GM12878 (cell line): Measurements from ENCODE around the gene SLC50A1. TPM values are rescaled to one million over a fixed set of nuclear protein-coding genes. Genes with fewer than 3 reads are reported as not detected.

Source experiments
- ATAC-seq: fragments of 200-7000 bp; cut with Tn5 transposase; 3 replicates; pipeline ENCODE4 v1.9.1; 2020; ENCODE audit warnings: mild to moderate bottlenecking, moderate library complexity
- BruUV-seq: library from RNA; stranded (reverse); fragments of 400-500 nt; replicated peaks from 2 replicates; lab custom pipeline; 2021; lab: Mats Ljungman, UMichigan
- CTCF ChIA-PET: fragments of 300-600 bp; sonication (Branson Sonifier 250); formaldehyde crosslinking; extraction: SDS; loops from one replicate; lab custom pipeline; 2021; ENCODE audit warnings: inconsistent platforms; lab: Yijun Ruan, JAX
- POLR2A ChIA-PET: fragments of 350-600 bp; formaldehyde crosslinking; extraction: SDS; loops from one replicate; lab custom pipeline; 2021; ENCODE audit warnings: inconsistent platforms; lab: Charles Lee
- RAD21 ChIA-PET: fragments of 300-600 bp; sonication (Branson Sonifier 250); formaldehyde crosslinking; loops from one replicate; lab custom pipeline; 2023; ENCODE audit warnings: antibody characterized with exemption; ENCODE audit not compliant: unreplicated experiment; lab: Charles Lee
- SMC1A ChIA-PET: fragments of 300-600 bp; sonication (Branson Sonifier 250); formaldehyde crosslinking; loops from one replicate; lab custom pipeline; 2023; ENCODE audit not compliant: unreplicated experiment, uncharacterized antibody; lab: Charles Lee
- DNase-seq: peaks from one replicate; pipeline ENCODE4 v3.0.0-alpha.2; 2011; ENCODE audit warnings: low read depth, low spot score
- FAIRE-seq: peaks from 3 replicates; lab custom pipeline; 2011; peaks lifted over from hg19 to GRCh38; lab: Jason Lieb, UNC
- H2AFZ ChIP-seq: 2 replicates; pipeline ENCODE4 v1.6.0; 2011; ENCODE audit warnings: low read depth, low read length, control low read depth; ENCODE audit not compliant: control insufficient read depth
- H3K27ac ChIP-seq: 2 replicates; pipeline ENCODE4 v1.5.1; 2011; ENCODE audit warnings: control low read depth; ENCODE audit not compliant: control insufficient read depth, insufficient read depth
- H3K27me3 ChIP-seq, 2 experiments: replicated peaks in 1 of 2; 2 replicates each; pipeline versions ENCODE4 v1.6.0 to v1.6.1; 2011; ENCODE audit warnings: low read length in 1 of 2; ENCODE audit not compliant: control insufficient read depth in 2 of 2, insufficient read depth in 2 of 2
- H3K36me3 ChIP-seq, 2 experiments: 2 replicates each; pipeline ENCODE4 v1.5.1; 2011; ENCODE audit warnings: low read length in 1 of 2; ENCODE audit not compliant: control insufficient read depth in 2 of 2, insufficient read depth in 2 of 2
- H3K4me1 ChIP-seq: 2 replicates; pipeline ENCODE4 v1.6.1; 2011; ENCODE audit warnings: mild to moderate bottlenecking, low read length, moderate library complexity, mixed read lengths; ENCODE audit not compliant: control insufficient read depth, insufficient read depth
- H3K4me2 ChIP-seq: 2 replicates; pipeline ENCODE4 v1.6.0; 2011; ENCODE audit warnings: control low read depth; ENCODE audit not compliant: control insufficient read depth, insufficient read depth
- H3K4me3 ChIP-seq: fragments of 200-600 bp; sonication (generic); 2 replicates; pipeline ENCODE4 v1.5.1; 2016
- H3K79me2 ChIP-seq: 2 replicates; pipeline ENCODE4 v1.6.0; 2011; ENCODE audit warnings: low read length; ENCODE audit not compliant: control insufficient read depth, insufficient read depth
- H3K9ac ChIP-seq: 2 replicates; pipeline ENCODE4 v1.8.0; 2011; ENCODE audit warnings: low read length, control low read depth, mixed read lengths; ENCODE audit not compliant: control insufficient read depth, insufficient read depth
- H3K9me3 ChIP-seq: replicated peaks from 3 replicates; pipeline ENCODE4 v1.5.1; 2011; ENCODE audit warnings: mild to moderate bottlenecking, low read length; ENCODE audit not compliant: control insufficient read depth, insufficient read depth
- H4K20me1 ChIP-seq: 2 replicates; pipeline ENCODE4 v1.6.0; 2011; ENCODE audit not compliant: control insufficient read depth, insufficient read depth
- EGR1 ChIP-seq, 2 experiments: IDR thresholded peaks; 1 replicate in 1 of 2; 2 replicates in 1 of 2; pipeline ENCODE4 v1.6.1; 2011 to 2012; ENCODE audit warnings: low read depth in 2 of 2, low read length in 2 of 2, borderline replicate concordance in 1 of 2, mild to moderate bottlenecking in 1 of 2, moderate library complexity in 1 of 2
- MEF2B ChIP-seq: fragments of 450-650 bp; IDR thresholded peaks from 2 replicates; pipeline ENCODE4 v1.6.1; 2018; ENCODE audit warnings: mild to moderate bottlenecking, moderate library complexity; ENCODE audit not compliant: partially characterized antibody, poor library complexity, severe bottlenecking
- NFYB ChIP-seq: IDR thresholded peaks from 2 replicates; pipeline ENCODE4 v1.6.1; 2011; ENCODE audit warnings: low read depth, mild to moderate bottlenecking, low read length, improper control_type of control experiment, moderate library complexity; ENCODE audit not compliant: insufficient read depth
- NR2C1 ChIP-seq: fragments of 450-650 bp; IDR thresholded peaks from 2 replicates; pipeline ENCODE4 v1.6.1; 2017; ENCODE audit warnings: antibody characterized with exemption, mild to moderate bottlenecking, moderate library complexity
- PAX8 ChIP-seq: fragments of 450-650 bp; IDR thresholded peaks from 2 replicates; pipeline ENCODE4 v1.6.1; 2017; ENCODE audit warnings: mild to moderate bottlenecking, moderate library complexity
- RBBP5 ChIP-seq: fragments of 200-600 bp; sonication (generic); conservative IDR thresholded peaks from 2 replicates; pipeline ENCODE4 v1.6.1; 2016
- SIN3A ChIP-seq: IDR thresholded peaks from 2 replicates; pipeline ENCODE4 v1.6.1; 2012; ENCODE audit warnings: low read depth, low read length, improper control_type of control experiment
- WGBS: methylation state at CpG from one replicate; pipeline ENCODE4 v1.1.6; 2016; ENCODE audit warnings: low lambda C conversion rate; ENCODE audit not compliant: insufficient replicate concordance, insufficient coverage; ENCODE audit errors: missing lambda C conversion rate; 5-methylcytosine and 5-hydroxymethylcytosine counted together
- in situ Hi-C: fragments of 300-500 bp; cut with MboI; formaldehyde crosslinking; loops from 9 replicates; pipeline ENCODE4 v1.14.3; 2018; ENCODE audit warnings: mixed read lengths
- intact Hi-C: fragments of 100-400 bp; cut with micrococcal nuclease; formaldehyde crosslinking; loops from one replicate; pipeline ENCODE4 v1.14.2; 2022; ENCODE audit not compliant: unreplicated experiment
- polyA plus RNA-seq, 11 experiments: library from polyadenylated mRNA; depleted of rRNA in 4 of 11; unstranded in 6 of 11; stranded (reverse) in 5 of 11; fragments of >200 nt; fragmentation: Nextera tagmentation in 4 of 11; fragmentation: Illumina TruSeq in 1 of 11; extraction: Ambion mirVana in 4 of 11; extraction: Trizol in 1 of 11; gene quantifications; 1 replicate in 1 of 11; 2 replicates in 10 of 11; pipeline versions ENCODE4 v1.2.1 to v1.2.3, GENCODE V29; 2011 to 2016; ENCODE audit warnings: inconsistent platforms in 2 of 11, missing spikeins in 2 of 11, low read depth in 1 of 11
- total RNA-seq, 4 experiments: library from RNA; depleted of rRNA in 3 of 4; stranded (reverse); fragments of >200 nt in 3 of 4; fragmentation: Illumina TruSeq in 1 of 4; extraction: Trizol in 1 of 4; gene quantifications; 2 replicates each; pipeline versions ENCODE4 v1.2.1 to v1.2.3, GENCODE V29; 2013 to 2021
- TF ChIP-seq, protein P1 (sequence below): fragments of 450-650 bp; IDR thresholded peaks from 2 replicates; pipeline ENCODE4 v1.6.1; 2017; ENCODE audit warnings: borderline replicate concordance
- TF ChIP-seq, protein P2 (sequence below): fragments of 450-650 bp; IDR thresholded peaks from 2 replicates; pipeline ENCODE4 v1.6.1; 2017; ENCODE audit warnings: mild to moderate bottlenecking, moderate library complexity
- TF ChIP-seq, protein P3 (sequence below): fragments of 450-650 bp; IDR thresholded peaks from 2 replicates; pipeline ENCODE4 v1.6.1; 2016; ENCODE audit warnings: mild to moderate bottlenecking

The SLC50A1 gene
- total and polyA plus RNA-seq, 10 of the 15 experiments (the other 5 are each of a cell fraction or from before 2014, with no cell fraction given) = 32.5 to 85.6 (median 54.0) TPM

DNA sequence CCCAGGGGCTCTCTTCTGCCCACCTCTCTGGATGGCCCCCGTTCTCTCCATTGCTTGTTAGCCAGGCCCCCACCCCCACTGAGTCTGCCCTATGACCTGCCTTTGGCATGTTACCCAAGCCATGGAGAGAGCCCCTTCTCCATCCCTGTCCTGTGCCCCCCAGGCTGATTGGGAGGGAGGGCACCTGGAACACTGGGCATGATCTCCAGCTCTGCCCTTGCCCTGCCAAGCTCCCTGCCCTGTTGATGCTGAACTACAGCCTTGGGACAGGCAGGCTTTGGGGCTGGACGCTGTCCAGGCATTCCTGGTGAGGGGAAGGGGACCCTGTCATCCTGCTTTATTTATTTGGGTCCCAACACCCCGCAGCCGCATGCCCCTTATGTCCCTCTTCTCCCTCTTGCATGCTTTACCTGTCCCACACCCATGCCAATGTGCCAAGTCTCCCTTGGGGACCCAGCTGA is 48.7 kb downstream of the SLC50A1 start:
- FAIRE-seq = no peak
- in situ Hi-C loops = no loop called here
- Histone ChIP-seq H2AFZ (no peak overlapping the region), H3K4me3 (no peak overlapping the region), H3K9ac (no peak overlapping the region), H3K36me3 (no peaks in the 10 kb centered on the region), H3K9me3 (no peaks in the 10 kb centered on the region), H4K20me1 (no peaks in the 10 kb centered on the region), H3K4me1 (peaks cover 21% of the 10 kb centered on the region), H3K4me2 (no peak overlapping the region; the same call in 1 of the 2 replicates), H3K79me2 (no peaks in the 10 kb centered on the region), H3K27me3 (no peaks in the 10 kb centered on the region)
- WGBS = 90% methylated on average over 4 of the region's 4 CpGs
- ChIA-PET CTCF (interaction anchor here (2.0 to 2.9 kb wide), 4 partner anchors 7 to 43 kb away, joined by 4 to 63 read pairs (median 29); partner anchors contain the start of genes KRTCAP2 and TRIM46), SMC1A (interaction anchor here (1.7 to 2.6 kb wide), 3 partner anchors 7 to 12 kb away, joined by 12 to 17 read pairs (median 14); partner anchors contain the start of gene KRTCAP2), RAD21 (interaction anchor here (1.4 to 1.9 kb wide), 4 partner anchors 10 to 40 kb away, joined by 6 to 13 read pairs (median 7); partner anchors contain the start of gene KRTCAP2), POLR2A (interaction anchor here (1.4 to 2.8 kb wide), 5 partner anchors 10 to 44 kb away, joined by 4 to 23 read pairs (median 9); partner anchors contain the start of gene KRTCAP2)
- no peak for DNase-seq
- BruUV-seq = no TSS peak
- intact Hi-C loops = no loop called here
- no peak for TF ChIP-seq SIN3A
- no peak for TF ChIP-seq RBBP5
- no peak for TF ChIP-seq NR2C1
- TF ChIP-seq MEF2B = no peak
- no peak for TF ChIP-seq PAX8
- TF ChIP-seq, protein P1, sequence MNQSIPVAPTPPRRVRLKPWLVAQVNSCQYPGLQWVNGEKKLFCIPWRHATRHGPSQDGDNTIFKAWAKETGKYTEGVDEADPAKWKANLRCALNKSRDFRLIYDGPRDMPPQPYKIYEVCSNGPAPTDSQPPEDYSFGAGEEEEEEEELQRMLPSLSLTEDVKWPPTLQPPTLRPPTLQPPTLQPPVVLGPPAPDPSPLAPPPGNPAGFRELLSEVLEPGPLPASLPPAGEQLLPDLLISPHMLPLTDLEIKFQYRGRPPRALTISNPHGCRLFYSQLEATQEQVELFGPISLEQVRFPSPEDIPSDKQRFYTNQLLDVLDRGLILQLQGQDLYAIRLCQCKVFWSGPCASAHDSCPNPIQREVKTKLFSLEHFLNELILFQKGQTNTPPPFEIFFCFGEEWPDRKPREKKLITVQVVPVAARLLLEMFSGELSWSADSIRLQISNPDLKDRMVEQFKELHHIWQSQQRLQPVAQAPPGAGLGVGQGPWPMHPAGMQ = no peak
- TF ChIP-seq, protein P2, sequence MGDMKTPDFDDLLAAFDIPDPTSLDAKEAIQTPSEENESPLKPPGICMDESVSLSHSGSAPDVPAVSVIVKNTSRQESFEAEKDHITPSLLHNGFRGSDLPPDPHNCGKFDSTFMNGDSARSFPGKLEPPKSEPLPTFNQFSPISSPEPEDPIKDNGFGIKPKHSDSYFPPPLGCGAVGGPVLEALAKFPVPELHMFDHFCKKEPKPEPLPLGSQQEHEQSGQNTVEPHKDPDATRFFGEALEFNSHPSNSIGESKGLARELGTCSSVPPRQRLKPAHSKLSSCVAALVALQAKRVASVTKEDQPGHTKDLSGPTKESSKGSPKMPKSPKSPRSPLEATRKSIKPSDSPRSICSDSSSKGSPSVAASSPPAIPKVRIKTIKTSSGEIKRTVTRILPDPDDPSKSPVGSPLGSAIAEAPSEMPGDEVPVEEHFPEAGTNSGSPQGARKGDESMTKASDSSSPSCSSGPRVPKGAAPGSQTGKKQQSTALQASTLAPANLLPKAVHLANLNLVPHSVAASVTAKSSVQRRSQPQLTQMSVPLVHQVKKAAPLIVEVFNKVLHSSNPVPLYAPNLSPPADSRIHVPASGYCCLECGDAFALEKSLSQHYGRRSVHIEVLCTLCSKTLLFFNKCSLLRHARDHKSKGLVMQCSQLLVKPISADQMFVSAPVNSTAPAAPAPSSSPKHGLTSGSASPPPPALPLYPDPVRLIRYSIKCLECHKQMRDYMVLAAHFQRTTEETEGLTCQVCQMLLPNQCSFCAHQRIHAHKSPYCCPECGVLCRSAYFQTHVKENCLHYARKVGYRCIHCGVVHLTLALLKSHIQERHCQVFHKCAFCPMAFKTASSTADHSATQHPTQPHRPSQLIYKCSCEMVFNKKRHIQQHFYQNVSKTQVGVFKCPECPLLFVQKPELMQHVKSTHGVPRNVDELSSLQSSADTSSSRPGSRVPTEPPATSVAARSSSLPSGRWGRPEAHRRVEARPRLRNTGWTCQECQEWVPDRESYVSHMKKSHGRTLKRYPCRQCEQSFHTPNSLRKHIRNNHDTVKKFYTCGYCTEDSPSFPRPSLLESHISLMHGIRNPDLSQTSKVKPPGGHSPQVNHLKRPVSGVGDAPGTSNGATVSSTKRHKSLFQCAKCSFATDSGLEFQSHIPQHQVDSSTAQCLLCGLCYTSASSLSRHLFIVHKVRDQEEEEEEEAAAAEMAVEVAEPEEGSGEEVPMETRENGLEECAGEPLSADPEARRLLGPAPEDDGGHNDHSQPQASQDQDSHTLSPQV = no peak
- TF ChIP-seq EGR1 (IDR thresholded peaks at IDR 0.05; ENCODE audit: borderline replicate concordance in 1 of 2, low read depth in 2 of 2, low read length in 2 of 2) = no peak
- TF ChIP-seq NFYB = no peak
- TF ChIP-seq, protein P3, sequence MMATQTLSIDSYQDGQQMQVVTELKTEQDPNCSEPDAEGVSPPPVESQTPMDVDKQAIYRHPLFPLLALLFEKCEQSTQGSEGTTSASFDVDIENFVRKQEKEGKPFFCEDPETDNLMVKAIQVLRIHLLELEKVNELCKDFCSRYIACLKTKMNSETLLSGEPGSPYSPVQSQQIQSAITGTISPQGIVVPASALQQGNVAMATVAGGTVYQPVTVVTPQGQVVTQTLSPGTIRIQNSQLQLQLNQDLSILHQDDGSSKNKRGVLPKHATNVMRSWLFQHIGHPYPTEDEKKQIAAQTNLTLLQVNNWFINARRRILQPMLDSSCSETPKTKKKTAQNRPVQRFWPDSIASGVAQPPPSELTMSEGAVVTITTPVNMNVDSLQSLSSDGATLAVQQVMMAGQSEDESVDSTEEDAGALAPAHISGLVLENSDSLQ = no peak
- TF ChIP-seq, all 136 proteins: peak for 0
- no peak for ATAC-seq
- H3K27ac ChIP-seq = peak overlapping the region; percentile 72; the same call in 1 of the 2 replicates
